H1 (cell line): ENCODE results near the gene ZNF219. TPM values are rescaled to one million over a fixed set of nuclear protein-coding genes. Genes with fewer than 3 reads are reported as not detected.
A peak's percentile ranks its signal among the peaks of the same experiment; 100 is the strongest.

Experiments used
- CTCF ChIA-PET: fragments of 300-600 bp; sonication (Branson Sonifier 250); formaldehyde crosslinking; loops from one replicate; lab custom pipeline; 2021; ENCODE audit not compliant: partially characterized antibody; lab: Charles Lee
- POLR2A ChIA-PET: fragments of 300-600 bp; sonication (Branson Sonifier 250); formaldehyde crosslinking; loops from one replicate; lab custom pipeline; 2021; ENCODE audit warnings: inconsistent platforms; ENCODE audit not compliant: partially characterized antibody; lab: Charles Lee
- DNase-seq, 2 experiments: peaks; one replicate each; pipeline versions ENCODE4 v3.0.0 to v3.0.0-alpha.2; 2010 to 2022; ENCODE audit warnings: low spot score in 2 of 2, low read depth in 1 of 2, mixed read lengths in 1 of 2
- FAIRE-seq: peaks from 2 replicates; lab custom pipeline; 2011; peaks lifted over from hg19 to GRCh38; lab: Jason Lieb, UNC
- H2AFZ ChIP-seq: 2 replicates; pipeline ENCODE4 v1.8.1; 2012; ENCODE audit warnings: low read length, inconsistent platforms
- H2AK5ac ChIP-seq: 2 replicates; pipeline ENCODE4 v1.6.1; 2013; ENCODE audit warnings: low read depth, low read length
- H2BK120ac ChIP-seq: replicated peaks from 2 replicates; pipeline ENCODE3; 2013; ENCODE audit warnings: low read depth, low read length, inconsistent platforms
- H2BK12ac ChIP-seq: 2 replicates; pipeline ENCODE4 v1.6.1; 2013; ENCODE audit warnings: low read depth, low read length
- H2BK15ac ChIP-seq: 2 replicates; pipeline ENCODE4 v1.6.1; 2013; ENCODE audit warnings: low read length
- H2BK20ac ChIP-seq: 2 replicates; pipeline ENCODE4 v1.6.1; 2013; ENCODE audit warnings: low read length
- H2BK5ac ChIP-seq: 2 replicates; pipeline ENCODE4 v1.6.1; 2013; ENCODE audit warnings: low read depth, low read length
- H3K14ac ChIP-seq: 2 replicates; pipeline ENCODE4 v1.6.1; 2013; ENCODE audit warnings: inconsistent platforms; ENCODE audit not compliant: insufficient read length
- H3K18ac ChIP-seq: 2 replicates; pipeline ENCODE4 v1.6.1; 2013; ENCODE audit warnings: low read length; ENCODE audit errors: extremely low read depth
- H3K23ac ChIP-seq: 2 replicates; pipeline ENCODE4 v1.6.1; 2013; ENCODE audit warnings: inconsistent platforms; ENCODE audit not compliant: insufficient read length
- H3K23me2 ChIP-seq: 2 replicates; pipeline ENCODE4 v1.6.1; 2013; ENCODE audit warnings: low read depth, low read length
- H3K27ac ChIP-seq: 2 replicates; pipeline ENCODE4 v1.6.1; 2011; ENCODE audit warnings: low read depth, low read length, inconsistent platforms
- H3K27me3 ChIP-seq, 4 experiments: replicated peaks in 1 of 4; 1 replicate in 1 of 4; 2 replicates in 3 of 4; pipeline versions ENCODE4 v1.6.1 to v1.8.1; 2011 to 2013; ENCODE audit warnings: low read length in 3 of 4, mild to moderate bottlenecking in 3 of 4, inconsistent platforms in 2 of 4, mixed read lengths in 2 of 4, moderate library complexity in 1 of 4; ENCODE audit not compliant: control insufficient read depth in 3 of 4, insufficient read depth in 3 of 4; ENCODE audit errors: extremely low read depth in 1 of 4
- H3K36me3 ChIP-seq, 4 experiments: 2 replicates each; pipeline versions ENCODE4 v1.6.1 to v1.8.1; 2011 to 2013; ENCODE audit warnings: mild to moderate bottlenecking in 4 of 4, low read length in 3 of 4, moderate library complexity in 2 of 4, control low read depth in 1 of 4, inconsistent platforms in 1 of 4; ENCODE audit not compliant: insufficient read depth in 4 of 4, control insufficient read depth in 2 of 4
- H3K4ac ChIP-seq: replicated peaks from 2 replicates; pipeline ENCODE3; 2013; ENCODE audit warnings: low read length, low read depth, mixed read lengths, inconsistent platforms; ENCODE audit not compliant: insufficient read length
- H3K4me1 ChIP-seq, 4 experiments: replicated peaks in 1 of 4; 1 replicate in 1 of 4; 2 replicates in 3 of 4; pipeline versions ENCODE4 v1.6.1 to v1.8.1; 2011 to 2013; ENCODE audit warnings: low read length in 3 of 4, inconsistent platforms in 2 of 4, mixed read lengths in 1 of 4; ENCODE audit not compliant: insufficient read depth in 4 of 4, control insufficient read depth in 3 of 4
- H3K4me2 ChIP-seq, 2 experiments: 2 replicates each; pipeline versions ENCODE4 v1.6.1 to v1.8.1; 2011 to 2013; ENCODE audit warnings: low read depth in 2 of 2, low read length in 2 of 2, control low read depth in 1 of 2, inconsistent platforms in 1 of 2, mild to moderate bottlenecking in 1 of 2; ENCODE audit not compliant: insufficient read depth in 1 of 2
- H3K4me3 ChIP-seq, 4 experiments: fragments of 200-600, 300-600 bp in 1 of 4; sonication (generic), shearing (Covaris generic), sonication (Bioruptor Twin) in 1 of 4; 2 replicates each; pipeline versions ENCODE4 v1.5.1 to v1.8.1; 2011 to 2016; ENCODE audit warnings: low read length in 4 of 4, low read depth in 3 of 4, control low read depth in 2 of 4, inconsistent platforms in 2 of 4, mild to moderate bottlenecking in 2 of 4, mixed read lengths in 1 of 4, moderate library complexity in 1 of 4; ENCODE audit not compliant: insufficient read depth in 2 of 4; ENCODE audit errors: extremely low read depth in 1 of 4
- H3K56ac ChIP-seq: replicated peaks from 2 replicates; pipeline ENCODE3; 2013; ENCODE audit warnings: low read depth, mild to moderate bottlenecking, mixed read lengths, low read length, inconsistent platforms; ENCODE audit not compliant: insufficient read length
- H3K79me1 ChIP-seq: 2 replicates; pipeline ENCODE4 v1.6.1; 2013; ENCODE audit warnings: low read depth, low read length, control low read depth
- H3K79me2 ChIP-seq, 2 experiments: 2 replicates each; pipeline versions ENCODE4 v1.6.1 to v1.8.1; 2012 to 2013; ENCODE audit warnings: low read length in 2 of 2, mild to moderate bottlenecking in 2 of 2, inconsistent platforms in 1 of 2; ENCODE audit not compliant: insufficient read depth in 2 of 2, control insufficient read depth in 1 of 2
- H3K9ac ChIP-seq, 4 experiments: replicated peaks in 1 of 4; 1 replicate in 1 of 4; 2 replicates in 3 of 4; pipeline versions ENCODE4 v1.6.1 to v1.8.1; 2011 to 2013; ENCODE audit warnings: low read depth in 3 of 4, low read length in 3 of 4, control low read depth in 2 of 4, mild to moderate bottlenecking in 2 of 4, moderate library complexity in 2 of 4, inconsistent platforms in 1 of 4; ENCODE audit errors: extremely low read depth in 1 of 4
- H3K9me3 ChIP-seq, 2 experiments: 2 replicates each; pipeline versions ENCODE4 v1.6.1 to v1.8.1; 2012 to 2013; ENCODE audit warnings: mild to moderate bottlenecking in 2 of 2, moderate library complexity in 2 of 2, control low read depth in 1 of 2, inconsistent platforms in 1 of 2, low read depth in 1 of 2, low read length in 1 of 2, mixed read lengths in 1 of 2; ENCODE audit not compliant: insufficient read depth in 2 of 2
- H4K20me1 ChIP-seq, 2 experiments: replicated peaks in 1 of 2; 2 replicates each; pipeline versions ENCODE3 to v1.8.1; 2011 to 2013; ENCODE audit warnings: inconsistent platforms in 2 of 2, low read length in 2 of 2, mild to moderate bottlenecking in 1 of 2; ENCODE audit not compliant: insufficient read depth in 2 of 2, control insufficient read depth in 1 of 2
- H4K5ac ChIP-seq: 2 replicates; pipeline ENCODE4 v1.6.1; 2013; ENCODE audit warnings: low read length, low read depth, mixed read lengths, inconsistent platforms; ENCODE audit not compliant: insufficient read length
- H4K8ac ChIP-seq: 2 replicates; pipeline ENCODE4 v1.8.0; 2013; ENCODE audit warnings: mild to moderate bottlenecking, moderate library complexity, low read length, inconsistent platforms; ENCODE audit not compliant: insufficient read depth; ENCODE audit errors: extremely low read depth
- H4K91ac ChIP-seq: replicated peaks from 2 replicates; pipeline ENCODE3; 2013; ENCODE audit warnings: low read length, mixed read lengths, inconsistent platforms; ENCODE audit not compliant: insufficient read length
- BCL11A ChIP-seq, 2 experiments: IDR thresholded peaks; one replicate each; pipeline ENCODE4 v1.6.1; 2011; ENCODE audit warnings: low read depth in 2 of 2, low read length in 2 of 2, mild to moderate bottlenecking in 2 of 2
- BRCA1 ChIP-seq: IDR thresholded peaks from 2 replicates; pipeline ENCODE4 v1.6.1; 2012; ENCODE audit warnings: low read depth, low read length, improper control_type of control experiment
- CEBPB ChIP-seq: IDR thresholded peaks from 2 replicates; pipeline ENCODE4 v1.6.1; 2012; ENCODE audit warnings: low read depth, low read length
- CTBP2 ChIP-seq: IDR thresholded peaks from 2 replicates; pipeline ENCODE4 v1.7.0; 2011; ENCODE audit warnings: borderline replicate concordance, mild to moderate bottlenecking, moderate library complexity, mixed read lengths, low read length; ENCODE audit not compliant: insufficient read depth, insufficient read length
- FOSL1 ChIP-seq: IDR thresholded peaks from 2 replicates; pipeline ENCODE4 v1.6.1; 2011; ENCODE audit warnings: mild to moderate bottlenecking, low read depth, low read length, moderate library complexity; ENCODE audit not compliant: insufficient read depth
- KDM1A ChIP-seq: fragments of 200-600, 300-600 bp; sonication (generic); IDR thresholded peaks from 2 replicates; pipeline ENCODE4 v1.7.1; 2016; ENCODE audit warnings: mild to moderate bottlenecking, low read length, borderline replicate concordance
- KDM4A ChIP-seq: IDR thresholded peaks from one replicate; pipeline ENCODE4 v1.7.1; 2012; ENCODE audit warnings: low read depth, mild to moderate bottlenecking, moderate library complexity, low read length, inconsistent platforms; ENCODE audit not compliant: severe bottlenecking
- POLR2A ChIP-seq, 2 experiments: IDR thresholded peaks; 1 replicate in 1 of 2; 2 replicates in 1 of 2; pipeline ENCODE4 v1.6.1; 2011; ENCODE audit warnings: low read depth in 2 of 2, low read length in 2 of 2, mild to moderate bottlenecking in 2 of 2; ENCODE audit errors: control extremely low read depth in 1 of 2
- RFX5 ChIP-seq: IDR thresholded peaks from 2 replicates; pipeline ENCODE4 v1.6.1; 2011; ENCODE audit warnings: low read depth, low read length, improper control_type of control experiment, borderline replicate concordance
- SP1 ChIP-seq: IDR thresholded peaks from 2 replicates; pipeline ENCODE4 v1.6.1; 2011; ENCODE audit warnings: low read depth, low read length
- WGBS, 2 experiments: shearing (Covaris generic) in 1 of 2; methylation state at CpG; one replicate each; pipeline versions ENCODE4 v1.1.6 to v1.1.7; 2013 to 2015; ENCODE audit warnings: low lambda C conversion rate in 2 of 2, mixed read lengths in 2 of 2, inconsistent platforms in 1 of 2, low coverage in 1 of 2, missing lambda C conversion rate in 1 of 2; ENCODE audit not compliant: insufficient replicate concordance in 2 of 2, insufficient coverage in 1 of 2, insufficient read length in 1 of 2; ENCODE audit errors: extremely low coverage in 1 of 2, missing lambda C conversion rate in 1 of 2; 5-methylcytosine and 5-hydroxymethylcytosine counted together
- polyA plus RNA-seq, 7 experiments: library from polyadenylated mRNA; depleted of rRNA in 3 of 7; stranded (reverse) in 5 of 7; unstranded in 2 of 7; fragments of >200 nt in 5 of 7; fragments of 200-250 nt in 2 of 7; gene quantifications; 1 replicate in 5 of 7; 2 replicates in 1 of 7; 4 replicates in 1 of 7; pipeline versions ENCODE4 v1.2.1 to v1.2.3, GENCODE V29; 2011 to 2013; ENCODE audit warnings: missing spikeins in 2 of 7, mixed read lengths in 2 of 7
- total RNA-seq: library from RNA; stranded (reverse); fragmentation: NEBNext Ultra II Directional; extraction: Animal tissue kit (Norgen Biotek cat#: 25700); gene quantifications from 2 replicates; pipeline ENCODE4 v1.2.1, GENCODE V29; 2021

The ZNF219 gene
- total and polyA plus RNA-seq, 2 of the 8 experiments (the other 6 are each of a cell fraction or from before 2014, with no cell fraction given), result 113 to 160 TPM

- Histone ChIP-seq H2BK12ac (peak overlapping the region; percentile 63; the same call in 1 of the 2 replicates), H2BK20ac (peak overlapping the region; percentile 95), H3K79me2 (peaks cover 4 to 36% of the 10 kb centered on the region in 2 experiments), H3K9ac (peak overlapping the region in 3 of 4 experiments; percentile 47 to 54 (median 50); a peak in 5 of 7 replicates), H4K91ac (peak overlapping the region; percentile 67), H3K14ac (no peak overlapping the region), H3K27me3 (no peaks in the 10 kb centered on the region), H3K4ac (peak overlapping the region; percentile 23), H3K56ac (peak overlapping the region; percentile 5), H3K27ac (peak overlapping the region; percentile 83), H4K5ac (peak overlapping the region; percentile 53), H2AFZ (no peak overlapping the region), H3K36me3 (peaks cover 11 to 35% (median 28%) of the 10 kb centered on the region in 4 experiments), H4K20me1 (peaks cover 8 to 11% of the 10 kb centered on the region in 2 experiments), H3K18ac (peak overlapping the region; percentile 76), H2BK5ac (peak overlapping the region; percentile 83; the same call in 1 of the 2 replicates), H2AK5ac (0 out of 2 replicates have a peak overlapping the region, but pooled peaks have one; percentile 92), H3K23me2 (peaks cover 12% of the 10 kb centered on the region), H3K4me1 (peaks cover 16 to 35% (median 24%) of the 10 kb centered on the region in 4 experiments), H3K79me1 (peaks cover 8% of the 10 kb centered on the region), H3K4me2 (peak overlapping the region; percentile 89 to 90), H3K9me3 (no peaks in the 10 kb centered on the region), H2BK120ac (no peak overlapping the region), H3K4me3 (peak overlapping the region; percentile 29 to 64 (median 52)), H3K23ac (no peak overlapping the region), H2BK15ac (peak overlapping the region; percentile 92; the same call in 1 of the 2 replicates), H4K8ac (no peak overlapping the region)
- CTCF ChIA-PET, result interaction anchor here (0.8 to 7.8 kb wide), 22 partner anchors 12 to 403 kb away, joined by 3 to 239 read pairs (median 8); partner anchors contain the start of genes ARHGEF40 and TMEM253
- FAIRE-seq (peak; percentile 63), DNase-seq (peak in 1 of 2 experiments; percentile 82)
- POLR2A ChIA-PET, result interaction anchor here (0.7 to 7.8 kb wide), 12 partner anchors 8 to 172 kb away, joined by 3 to 148 read pairs (median 5); partner anchors contain the start of genes ARHGEF40, RNASE8 and TMEM253
- 11% methylated on average over 6 of the region's 7 CpGs; no CpG with 5 or more reads in 1 of the 2 experiments for WGBS, 2 experiments
- no peak for TF ChIP-seq FOSL1
- TF ChIP-seq RFX5, result no peak
- no peak for TF ChIP-seq CEBPB
- TF ChIP-seq SP1, result peak; percentile 10; the same call in 1 of the 2 replicates
- TF ChIP-seq BCL11A (IDR thresholded peaks at IDR 0.05; ENCODE audit: low read depth in 2 of 2, low read length in 2 of 2), result no peak
- no peak for TF ChIP-seq BRCA1
- TF ChIP-seq KDM1A, result peak; percentile 59; the same call in 1 of the 2 replicates
- peak; percentile 75 for TF ChIP-seq CTBP2
- TF ChIP-seq POLR2A (IDR thresholded peaks at IDR 0.05; ENCODE audit: control extremely low read depth in 1 of 2, low read depth in 2 of 2, low read length in 2 of 2), result 0 out of 3 replicates have a peak, but pooled peaks of 1 of the 2 experiments have one; percentile 48
- no peak for TF ChIP-seq KDM4A
Observed at GRCh38 chr14:21093769-21094681, 4.4 kb downstream of the ZNF219 start.
